SK-N-SH (cell line): ENCODE measurements around the gene SGPL1. TPM values are rescaled to one million over a fixed set of nuclear protein-coding genes. Genes with fewer than 3 reads are reported as not detected.

ENCODE experiments used
- CTCF ChIA-PET: fragments of 300-600, 350-600 bp; formaldehyde crosslinking; extraction: SDS; loops from one replicate; lab custom pipeline; 2021; lab: Yijun Ruan, JAX
- POLR2A ChIA-PET: fragments of 350-600 bp; sonication (Branson Sonifier 250); formaldehyde crosslinking; extraction: SDS; loops from one replicate; lab custom pipeline; 2020; ENCODE audit warnings: antibody characterized with exemption, inconsistent platforms; lab: Yijun Ruan, JAX
- DNase-seq: peaks from one replicate; pipeline ENCODE4 v3.0.0; 2012
- H2AFZ ChIP-seq: fragments of 200-600 bp; sonication (generic); 2 replicates; pipeline ENCODE4 v1.8.1; 2016; ENCODE audit warnings: antibody characterized with exemption, mild to moderate bottlenecking, low read depth
- H3F3A ChIP-seq: fragments of 200-600 bp; sonication (generic); replicated peaks from 2 replicates; pipeline ENCODE3; 2016; ENCODE audit warnings: antibody characterized with exemption, mild to moderate bottlenecking; ENCODE audit not compliant: insufficient read depth
- H3K27ac ChIP-seq, 2 experiments: fragments of 200-500 bp in 1 of 2; fragments of 200-600 bp in 1 of 2; sonication (Bioruptor generic) in 1 of 2; sonication (generic), shearing (Covaris generic) in 1 of 2; 2 replicates each; pipeline versions ENCODE4 v1.5.1 to v1.6.1; 2014 to 2016; ENCODE audit warnings: low read depth in 2 of 2, inconsistent platforms in 1 of 2, low read length in 1 of 2, mild to moderate bottlenecking in 1 of 2, mixed read lengths in 1 of 2
- H3K27me3 ChIP-seq: fragments of 200-600 bp; sonication (generic), shearing (Covaris generic); 2 replicates; pipeline ENCODE4 v1.6.1; 2016; ENCODE audit warnings: mixed run types; ENCODE audit not compliant: insufficient read depth
- H3K36me3 ChIP-seq, 2 experiments: fragments of 200-500 bp in 1 of 2; fragments of 200-600 bp in 1 of 2; sonication (Bioruptor generic) in 1 of 2; sonication (generic) in 1 of 2; replicated peaks in 1 of 2; 2 replicates each; pipeline versions ENCODE3 to v1.5.1; 2014 to 2016; ENCODE audit warnings: low read length in 1 of 2, mild to moderate bottlenecking in 1 of 2; ENCODE audit not compliant: insufficient read depth in 2 of 2, control insufficient read depth in 1 of 2
- H3K4me1 ChIP-seq, 2 experiments: fragments of 200-500 bp in 1 of 2; fragments of 200-600 bp in 1 of 2; sonication (Bioruptor generic) in 1 of 2; sonication (generic), shearing (Covaris generic) in 1 of 2; 2 replicates each; pipeline versions ENCODE4 v1.5.1 to v1.6.1; 2014 to 2016; ENCODE audit warnings: low read depth in 1 of 2, low read length in 1 of 2, mixed run types in 1 of 2; ENCODE audit not compliant: insufficient read depth in 2 of 2, control insufficient read depth in 1 of 2
- H3K4me2 ChIP-seq: fragments of 200-600 bp; sonication (generic), shearing (Covaris generic); 2 replicates; pipeline ENCODE4 v1.6.1; 2017; ENCODE audit warnings: mixed run types
- H3K4me3 ChIP-seq, 2 experiments: fragments of 200-500 bp in 1 of 2; fragments of 200-600 bp in 1 of 2; sonication (Bioruptor generic) in 1 of 2; sonication (generic), shearing (Covaris generic) in 1 of 2; 2 replicates each; pipeline versions ENCODE4 v1.5.1 to v1.8.1; 2014 to 2016; ENCODE audit warnings: low read depth in 2 of 2, inconsistent platforms in 1 of 2, low read length in 1 of 2, mild to moderate bottlenecking in 1 of 2, mixed read lengths in 1 of 2, moderate library complexity in 1 of 2
- H3K79me2 ChIP-seq: fragments of 200-600 bp; sonication (generic); 2 replicates; pipeline ENCODE4 v1.8.1; 2017; ENCODE audit warnings: mild to moderate bottlenecking; ENCODE audit not compliant: insufficient read depth
- H3K9ac ChIP-seq: fragments of 200-600 bp; sonication (generic); 2 replicates; pipeline ENCODE4 v1.6.1; 2017; ENCODE audit warnings: mixed run types
- H3K9me2 ChIP-seq: fragments of 200-600 bp; sonication (generic); 2 replicates; pipeline ENCODE4 v1.6.1; 2017; ENCODE audit warnings: mixed run types
- H3K9me3 ChIP-seq: fragments of 200-600 bp; sonication (generic); 2 replicates; pipeline ENCODE4 v1.6.1; 2017; ENCODE audit warnings: mixed run types, mild to moderate bottlenecking, moderate library complexity
- H4K20me1 ChIP-seq: fragments of 200-600 bp; sonication (generic); 2 replicates; pipeline ENCODE4 v1.6.1; 2017; ENCODE audit warnings: mild to moderate bottlenecking, mixed run types; ENCODE audit not compliant: insufficient read depth
- CHD2 ChIP-seq: fragments of 150-350 bp; IDR thresholded peaks from 2 replicates; pipeline ENCODE4 v1.6.1; 2018; ENCODE audit warnings: low read length; ENCODE audit not compliant: partially characterized antibody
- ELF1 ChIP-seq: IDR thresholded peaks from 2 replicates; pipeline ENCODE4 v1.4.0; 2012
- EZH2phosphoT487 ChIP-seq: fragments of 200-600 bp; sonication (generic); IDR thresholded peaks from 2 replicates; pipeline ENCODE4 v1.6.1; 2017; ENCODE audit warnings: low read depth, mixed run types, mild to moderate bottlenecking, antibody characterized with exemption, moderate library complexity, borderline replicate concordance
- FOSL2 ChIP-seq: IDR thresholded peaks from 2 replicates; pipeline ENCODE4 v1.4.0; 2012; ENCODE audit warnings: low read depth, mild to moderate bottlenecking, moderate library complexity, borderline replicate concordance
- FOXJ3 ChIP-seq: sonication (generic); formaldehyde crosslinking; IDR thresholded peaks from 2 replicates; pipeline ENCODE4 v1.5.1; 2020; ENCODE audit warnings: mild to moderate bottlenecking, missing genetic modification reagents
- GABPA ChIP-seq: IDR thresholded peaks from 2 replicates; pipeline ENCODE4 v1.4.0; 2012; ENCODE audit warnings: low read depth, mild to moderate bottlenecking
- JUND ChIP-seq: IDR thresholded peaks from 2 replicates; pipeline ENCODE4 v1.4.0; 2012
- MXI1 ChIP-seq: IDR thresholded peaks from 2 replicates; pipeline ENCODE4 v1.6.1; 2012; ENCODE audit warnings: mild to moderate bottlenecking, low read depth, low read length, improper control_type of control experiment
- NFIC ChIP-seq: IDR thresholded peaks from 2 replicates; pipeline ENCODE4 v1.4.0; 2012; ENCODE audit warnings: borderline replicate concordance
- PBX3 ChIP-seq: IDR thresholded peaks from 2 replicates; pipeline ENCODE4; 2012
- POLR2AphosphoS5 ChIP-seq: IDR thresholded peaks from 2 replicates; pipeline ENCODE4 v1.6.1; 2012; ENCODE audit warnings: low read depth, low read length
- RAD21 ChIP-seq: IDR thresholded peaks from 2 replicates; pipeline ENCODE4 v1.6.1; 2012; ENCODE audit warnings: mild to moderate bottlenecking, low read length
- RCOR1 ChIP-seq: fragments of 150-350 bp; IDR thresholded peaks from 2 replicates; pipeline ENCODE4 v1.6.1; 2017; ENCODE audit warnings: antibody characterized with exemption, low read length
- RFX5 ChIP-seq: IDR thresholded peaks from 2 replicates; pipeline ENCODE4 v1.6.1; 2012; ENCODE audit warnings: mild to moderate bottlenecking, improper control_type of control experiment, low read length
- RXRA ChIP-seq: IDR thresholded peaks from 2 replicates; pipeline ENCODE4 v1.4.0; 2012; ENCODE audit warnings: low read depth, mild to moderate bottlenecking, borderline replicate concordance
- SIN3A ChIP-seq: IDR thresholded peaks from 2 replicates; pipeline ENCODE4 v1.6.1; 2012; ENCODE audit warnings: low read depth, mild to moderate bottlenecking, low read length, moderate library complexity, borderline replicate concordance
- SMC3 ChIP-seq: IDR thresholded peaks from 2 replicates; pipeline ENCODE4 v1.6.1; 2012; ENCODE audit warnings: low read depth, low read length, improper control_type of control experiment
- TAF1 ChIP-seq: IDR thresholded peaks from 2 replicates; pipeline ENCODE4 v1.6.1; 2012; ENCODE audit warnings: low read depth, mild to moderate bottlenecking, low read length, moderate library complexity, borderline replicate concordance
- TEAD4 ChIP-seq: IDR thresholded peaks from 2 replicates; pipeline ENCODE4 v1.4.0; 2012; ENCODE audit warnings: mild to moderate bottlenecking, borderline replicate concordance; ENCODE audit not compliant: insufficient read depth
- USF1 ChIP-seq: IDR thresholded peaks from 2 replicates; pipeline ENCODE4 v1.4.0; 2012; ENCODE audit warnings: low read depth, borderline replicate concordance
- USF2 ChIP-seq: fragments of 150-350 bp; IDR thresholded peaks from 2 replicates; pipeline ENCODE4 v1.6.1; 2017; ENCODE audit warnings: antibody characterized with exemption, low read length, low read depth, borderline replicate concordance
- WGBS: methylation state at CpG from one replicate; pipeline ENCODE4 v1.1.6; 2017; ENCODE audit warnings: low lambda C conversion rate; 5-methylcytosine and 5-hydroxymethylcytosine counted together
- polyA plus RNA-seq, 3 experiments: library from polyadenylated mRNA; depleted of rRNA; stranded (reverse); fragments of >200 nt; gene quantifications; 2 replicates each; pipeline ENCODE4 v1.2.3, GENCODE V29; 2012
- TF ChIP-seq, protein P1 (sequence below): IDR thresholded peaks from 2 replicates; pipeline ENCODE4 v1.4.0; 2012; ENCODE audit warnings: low read depth, borderline replicate concordance

SGPL1 gene
- polyA plus RNA-seq, 1 of the 3 experiments (the other 2 are of a cell fraction): 11.8 TPM

DNA sequence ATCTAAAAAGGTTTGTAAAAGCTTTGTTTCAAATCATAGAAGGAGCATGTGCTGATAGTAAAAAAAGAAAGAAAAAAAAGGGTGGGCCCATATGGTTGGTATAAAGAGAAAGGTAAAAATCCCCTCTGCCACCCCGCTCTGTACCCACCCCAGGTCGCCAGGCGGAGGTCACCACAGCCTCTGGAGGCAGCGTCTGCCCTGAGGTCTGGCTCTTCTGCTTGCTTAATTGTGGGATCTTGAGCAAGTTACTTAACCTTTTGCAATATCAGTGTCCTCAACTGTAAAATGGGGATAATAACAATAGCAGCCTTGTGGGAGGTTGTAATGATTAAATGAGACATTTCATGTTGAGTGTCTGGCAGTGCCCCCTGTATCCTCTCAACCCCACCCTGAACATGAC is 83.3 kb downstream of the SGPL1 start:
- H4K20me1 ChIP-seq: no peaks in the 10 kb centered on the region
- TF ChIP-seq, protein P1, sequence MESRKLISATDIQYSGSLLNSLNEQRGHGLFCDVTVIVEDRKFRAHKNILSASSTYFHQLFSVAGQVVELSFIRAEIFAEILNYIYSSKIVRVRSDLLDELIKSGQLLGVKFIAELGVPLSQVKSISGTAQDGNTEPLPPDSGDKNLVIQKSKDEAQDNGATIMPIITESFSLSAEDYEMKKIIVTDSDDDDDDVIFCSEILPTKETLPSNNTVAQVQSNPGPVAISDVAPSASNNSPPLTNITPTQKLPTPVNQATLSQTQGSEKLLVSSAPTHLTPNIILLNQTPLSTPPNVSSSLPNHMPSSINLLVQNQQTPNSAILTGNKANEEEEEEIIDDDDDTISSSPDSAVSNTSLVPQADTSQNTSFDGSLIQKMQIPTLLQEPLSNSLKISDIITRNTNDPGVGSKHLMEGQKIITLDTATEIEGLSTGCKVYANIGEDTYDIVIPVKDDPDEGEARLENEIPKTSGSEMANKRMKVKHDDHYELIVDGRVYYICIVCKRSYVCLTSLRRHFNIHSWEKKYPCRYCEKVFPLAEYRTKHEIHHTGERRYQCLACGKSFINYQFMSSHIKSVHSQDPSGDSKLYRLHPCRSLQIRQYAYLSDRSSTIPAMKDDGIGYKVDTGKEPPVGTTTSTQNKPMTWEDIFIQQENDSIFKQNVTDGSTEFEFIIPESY: no peak
- no peak for TF ChIP-seq SMC3
- TF ChIP-seq USF2: no peak
- TF ChIP-seq NFIC: no peak
- TF ChIP-seq, all 33 proteins: peak for 0
- no peaks in the 10 kb centered on the region for H3K79me2 ChIP-seq
- H3K27me3 ChIP-seq: no peaks in the 10 kb centered on the region
- no peak overlapping the region for H2AFZ ChIP-seq
- peaks cover 0 to 8% of the 10 kb centered on the region in 2 experiments; a peak in 1 of 4 replicates for H3K4me1 ChIP-seq
- no peaks in the 10 kb centered on the region for H3K36me3 ChIP-seq
- no peak for DNase-seq
- no peak overlapping the region for H3K4me2 ChIP-seq
- WGBS: 65% methylated on average over 4 of the region's 4 CpGs
- ChIA-PET POLR2A (no interaction called here), CTCF (interaction anchor here (2.1 to 8.7 kb wide), 2 partner anchors 25 to 310 kb away, joined by 5 to 130 read pairs; no protein-coding TSS in a partner anchor)
- no peak overlapping the region for H3K27ac ChIP-seq
- no peaks in the 10 kb centered on the region for H3F3A ChIP-seq
- no peak overlapping the region for H3K9ac ChIP-seq
- no peak overlapping the region for H3K4me3 ChIP-seq
- no peaks in the 10 kb centered on the region for H3K9me2 ChIP-seq
- H3K9me3 ChIP-seq: no peaks in the 10 kb centered on the region

DNA sequence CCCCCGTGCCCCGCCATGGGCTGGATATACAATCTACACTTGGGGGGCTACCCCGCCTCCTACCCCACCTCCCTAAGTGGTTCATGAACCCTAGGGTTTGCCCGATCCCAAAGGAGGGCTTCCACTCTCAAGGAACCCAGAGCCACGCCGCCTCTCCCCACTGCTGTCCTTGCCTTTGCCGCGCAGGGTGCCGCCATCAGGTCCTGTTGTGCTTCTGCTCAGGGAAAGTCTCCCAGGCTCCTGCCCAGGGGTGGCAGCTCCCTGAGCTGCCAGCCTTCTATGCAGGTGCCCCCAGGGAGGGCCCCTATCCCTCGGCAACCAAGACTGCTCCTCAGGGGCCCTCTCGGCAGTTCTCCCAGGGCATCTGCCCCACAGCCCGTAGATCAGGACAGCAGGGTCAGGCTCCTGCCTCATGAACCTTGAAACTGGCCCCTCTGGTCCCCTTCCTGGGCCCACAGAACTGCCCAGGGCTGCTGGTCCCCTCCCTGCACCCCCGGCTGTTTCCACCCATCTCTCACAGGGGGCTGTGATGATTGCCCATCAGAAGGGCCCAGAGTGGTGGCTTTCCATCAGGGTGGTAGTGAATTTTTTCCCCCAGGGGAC is 85.6 kb downstream of the SGPL1 start:
- Histone ChIP-seq H2AFZ (no peak overlapping the region), H3F3A (no peaks in the 10 kb centered on the region), H3K9me3 (no peaks in the 10 kb centered on the region), H3K27me3 (no peaks in the 10 kb centered on the region), H4K20me1 (no peaks in the 10 kb centered on the region), H3K4me3 (no peak overlapping the region), H3K36me3 (no peaks in the 10 kb centered on the region), H3K4me1 (peaks cover 0 to 8% of the 10 kb centered on the region in 2 experiments; a peak in 1 of 4 replicates), H3K79me2 (no peaks in the 10 kb centered on the region), H3K9ac (no peak overlapping the region), H3K9me2 (no peaks in the 10 kb centered on the region), H3K4me2 (no peak overlapping the region), H3K27ac (no peak overlapping the region)
- no peak for DNase-seq
- POLR2A ChIA-PET: no interaction called here
- TF ChIP-seq PBX3 (no peak), GABPA (no peak), USF2 (no peak), RFX5 (no peak), RAD21 (no peak), MXI1 (no peak), TAF1 (no peak), CHD2 (no peak), POLR2AphosphoS5 (no peak), ELF1 (no peak), RCOR1 (no peak), JUND (no peak), RXRA (no peak), TEAD4 (no peak), FOXJ3 (no peak), USF1 (no peak), FOSL2 (no peak), EZH2phosphoT487 (no peak), SIN3A (no peak)
- WGBS: 73% methylated on average over 8 of the region's 13 CpGs
- CTCF ChIA-PET: interaction anchor here (1.2 to 8.7 kb wide), 9 partner anchors 12 to 440 kb away, joined by 3 to 130 read pairs (median 38); no protein-coding TSS in a partner anchor
